Medulla oblongata (tissue), 1 donor: ENCODE results near the gene MBLAC1.

Experiments used
- DNase-seq: peaks from one replicate; pipeline ENCODE4 v3.0.0-alpha.2; 2015; ENCODE audit errors: extremely low spot score

MBLAC1 gene

GRCh38 chr7:100154651-100155491, 28.1 kb downstream of the MBLAC1 start:
- no peak for DNase-seq

GRCh38 chr7:100155553-100156317, 29.0 kb downstream of the MBLAC1 start:
- no peak for DNase-seq

GRCh38 chr7:100156331-100157068, 29.7 kb downstream of the MBLAC1 start:
- DNase-seq = no peak

GRCh38 chr7:100157069-100157333, 30.2 kb downstream of the MBLAC1 start:
- no peak for DNase-seq

GRCh38 chr7:100157334-100158228, 30.8 kb downstream of the MBLAC1 start:
- no peak for DNase-seq

- DNase-seq = peak; percentile 86
Observed at GRCh38 chr7:100158229-100159098, 31.7 kb downstream of the MBLAC1 start, which contains the start of gene TRAPPC14. Gene TRAPPC14 (minus strand): TSS chr7:100158723. CDS start chr7:100158499, 224 bp downstream.

- DNase-seq = no peak
Observed at GRCh38 chr7:100159099-100159623, 32.4 kb downstream of the MBLAC1 start.

GRCh38 chr7:100160067-100160466, 33.3 kb downstream of the MBLAC1 start:
- DNase-seq = no peak

GRCh38 chr7:100163006-100163531, 36.3 kb downstream of the MBLAC1 start:
- DNase-seq = no peak

- DNase-seq = no peak
Observed at GRCh38 chr7:100163871-100164270, 37.1 kb downstream of the MBLAC1 start.

GRCh38 chr7:100166317-100166940, 39.7 kb downstream of the MBLAC1 start:
- DNase-seq = no peak

GRCh38 chr7:100166970-100167911, 40.5 kb downstream of the MBLAC1 start:
- peak; percentile 52 for DNase-seq

- DNase-seq = peak; percentile 25
Observed at GRCh38 chr7:100167912-100168323, 41.2 kb downstream of the MBLAC1 start.

- DNase-seq = no peak
Observed at GRCh38 chr7:100169147-100169850, 42.5 kb downstream of the MBLAC1 start.

GRCh38 chr7:100170101-100170897, 43.5 kb downstream of the MBLAC1 start:
- DNase-seq = no peak

- DNase-seq = no peak
Observed at GRCh38 chr7:100171087-100171681, 44.4 kb downstream of the MBLAC1 start.
